ENCODE data around the gene SELENOT.

The SELENOT gene

GRCh38 chr3:150581174-150581573 lies 21.9 kb upstream of the SELENOT start:
- no peak for DNase-seq (ENCODE audit: extremely low read depth, low read depth)
- TF ChIP-seq CTCF (IDR thresholded peaks at IDR 0.05; ENCODE audit: low read depth, low read length): no peak

GRCh38 chr3:150582620-150583019 lies 20.5 kb upstream of the SELENOT start:
- DNase-seq (ENCODE audit: extremely low read depth, low read depth): no peak
- TF ChIP-seq CTCF (IDR thresholded peaks at IDR 0.05; ENCODE audit: low read depth, low read length): no peak

GRCh38 chr3:150583028-150583427 lies 20.1 kb upstream of the SELENOT start:
- no peak for DNase-seq (ENCODE audit: extremely low read depth, low read depth)
- no peak for TF ChIP-seq CTCF (IDR thresholded peaks at IDR 0.05; ENCODE audit: low read depth, low read length)

- no peak for TF ChIP-seq CTCF (IDR thresholded peaks at IDR 0.05; ENCODE audit: low read depth, low read length)
- DNase-seq (ENCODE audit: extremely low read depth, low read depth): no peak
Measured at GRCh38 chr3:150588027-150588830, 14.9 kb upstream of the SELENOT start.

GRCh38 chr3:150589759-150590158 lies 13.4 kb upstream of the SELENOT start:
- no peak for DNase-seq (ENCODE audit: extremely low read depth, low read depth)

DNA sequence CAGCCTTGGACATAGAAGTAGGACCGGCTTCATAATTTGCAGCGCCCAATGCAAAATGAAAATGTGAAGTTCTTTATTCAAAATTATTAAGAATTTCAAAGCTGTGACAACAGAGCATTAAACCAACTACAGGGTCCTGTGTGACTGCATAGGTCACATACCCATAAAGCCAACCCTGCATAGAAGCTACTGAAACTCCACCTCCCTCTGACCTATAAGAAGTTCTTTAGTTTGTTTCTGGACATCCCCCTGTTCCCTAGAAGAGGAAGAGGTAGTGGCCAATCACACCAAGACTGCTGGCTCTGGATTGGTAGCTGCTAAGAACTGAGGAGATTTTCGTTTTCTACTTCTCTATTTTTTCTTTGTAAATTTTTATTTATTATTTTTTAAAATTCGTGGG lies 9.0 kb upstream of the SELENOT start:
- DNase-seq (ENCODE audit: extremely low read depth, low read depth): no peak
- no peak for TF ChIP-seq CTCF (IDR thresholded peaks at IDR 0.05; ENCODE audit: low read depth, low read length)

More at GRCh38 chr3:150589759-150590158, 13.4 kb upstream of the SELENOT start:
- no peak for TF ChIP-seq CTCF (IDR thresholded peaks at IDR 0.05; ENCODE audit: low read depth, low read length)

- TF ChIP-seq CTCF (IDR thresholded peaks at IDR 0.05; ENCODE audit: low read depth, low read length): no peak
- no peak for DNase-seq (ENCODE audit: extremely low read depth, low read depth)
Measured at GRCh38 chr3:150597646-150598045, 5.5 kb upstream of the SELENOT start.

Data from AG09319 (cell line).